Activated naive CD4-positive, alpha-beta T cell treated with anti-CD3 and anti-CD28 coated beads, Interleukin-2, amount 10 ng/mL, durations not matched to agents 7 days and 5 days (primary cell): Measurements from ENCODE around the gene MBD6.
"Not testable (repeated sequence)": the region's sequence is repeated elsewhere in the genome, so short reads cannot be mapped to it uniquely, and the experiment has no call there.

Source experiments
- CTCF ChIA-PET: fragments of 350-600 bp; sonication (Branson Sonifier 250); formaldehyde crosslinking; loops from one replicate; lab custom pipeline; 2021; ENCODE audit warnings: antibody characterized with exemption; lab: Charles Lee
- DNase-seq: peaks from one replicate; pipeline ENCODE4 v3.0.0-alpha.2; 2020
- H3K27ac Mint-ChIP-seq: one replicate; pipeline ENCODE4 v1.8.0; 2021; ENCODE audit warnings: mild to moderate bottlenecking, moderate library complexity, mixed read lengths
- H3K27me3 Mint-ChIP-seq: one replicate; pipeline ENCODE4 v1.8.0; 2021; ENCODE audit warnings: mild to moderate bottlenecking, mixed read lengths
- H3K36me3 Mint-ChIP-seq: one replicate; pipeline ENCODE4 v1.8.0; 2021; ENCODE audit warnings: mixed read lengths
- H3K4me1 Mint-ChIP-seq: one replicate; pipeline ENCODE4 v1.8.0; 2021; ENCODE audit warnings: mixed read lengths
- H3K4me3 Mint-ChIP-seq: one replicate; pipeline ENCODE4 v1.8.0; 2021; ENCODE audit warnings: mild to moderate bottlenecking, moderate library complexity, mixed read lengths
- H3K9me3 Mint-ChIP-seq: one replicate; pipeline ENCODE4 v1.8.0; 2021; ENCODE audit warnings: mixed read lengths

MBD6 gene

GRCh38 chr12:57497223-57498131 is 25.1 kb upstream of the MBD6 start:
- H3K27ac Mint-ChIP-seq = no peak overlapping the region
- no peaks in the 10 kb centered on the region for H3K9me3 Mint-ChIP-seq
- H3K4me3 Mint-ChIP-seq = no peak overlapping the region
- DNase-seq = no peak
- peaks cover 54% of the 10 kb centered on the region for H3K36me3 Mint-ChIP-seq
- no peaks in the 10 kb centered on the region for H3K27me3 Mint-ChIP-seq
- CTCF ChIA-PET = interaction anchor here (0.6 kb wide), 1 partner anchor 57 kb away, joined by 3 read pairs; no protein-coding TSS in a partner anchor
- H3K4me1 Mint-ChIP-seq = peaks cover 6% of the 10 kb centered on the region

- Mint-ChIP-seq H3K4me3 (no peak overlapping the region), H3K9me3 (no peaks in the 10 kb centered on the region), H3K27me3 (no peaks in the 10 kb centered on the region), H3K27ac (no peak overlapping the region), H3K36me3 (peaks cover 51% of the 10 kb centered on the region), H3K4me1 (no peaks in the 10 kb centered on the region)
- CTCF ChIA-PET = no interaction called here
- no peak for DNase-seq
These were observed 24.5 kb upstream of the MBD6 start for GRCh38 chr12:57498132-57498502.

- peaks cover 53% of the 10 kb centered on the region for H3K36me3 Mint-ChIP-seq
- CTCF ChIA-PET = interaction anchor here (0.7 kb wide), 1 partner anchor 20 kb away, joined by 3 read pairs; no protein-coding TSS in a partner anchor
- no peak overlapping the region for H3K27ac Mint-ChIP-seq
These were observed 24.1 kb upstream of the MBD6 start for GRCh38 chr12:57498571-57498970.

GRCh38 chr12:57500213-57500612 is 22.4 kb upstream of the MBD6 start:
- no peak overlapping the region for H3K27ac Mint-ChIP-seq
- CTCF ChIA-PET = no interaction called here

More at GRCh38 chr12:57498571-57498970, 24.1 kb upstream of the MBD6 start:
- Mint-ChIP-seq H3K4me3 (no peak overlapping the region), H3K4me1 (no peaks in the 10 kb centered on the region), H3K9me3 (no peaks in the 10 kb centered on the region), H3K27me3 (no peaks in the 10 kb centered on the region)
- DNase-seq = no peak

GRCh38 chr12:57502311-57502969 is 20.2 kb upstream of the MBD6 start:
- H3K9me3 Mint-ChIP-seq, DNase-seq, H3K27me3 Mint-ChIP-seq, H3K27ac Mint-ChIP-seq, H3K4me3 Mint-ChIP-seq, H3K4me1 Mint-ChIP-seq: not testable (repeated sequence)
- CTCF ChIA-PET = interaction anchor here (1.4 kb wide), 1 partner anchor 26 kb away, joined by 3 read pairs; no protein-coding TSS in a partner anchor
- peaks cover 59% of the 10 kb centered on the region for H3K36me3 Mint-ChIP-seq

More at GRCh38 chr12:57500213-57500612, 22.4 kb upstream of the MBD6 start:
- H3K9me3 Mint-ChIP-seq = no peaks in the 10 kb centered on the region
- DNase-seq = no peak
- H3K36me3 Mint-ChIP-seq = peaks cover 61% of the 10 kb centered on the region
- no peaks in the 10 kb centered on the region for H3K4me1 Mint-ChIP-seq
- no peaks in the 10 kb centered on the region for H3K27me3 Mint-ChIP-seq
- no peak overlapping the region for H3K4me3 Mint-ChIP-seq

- not testable (repeated sequence) for H3K27me3 Mint-ChIP-seq
These were observed 16.1 kb upstream of the MBD6 start for GRCh38 chr12:57506541-57506940.

GRCh38 chr12:57507796-57508195 is 14.8 kb upstream of the MBD6 start:
- DNase-seq, CTCF ChIA-PET, H3K9me3 Mint-ChIP-seq, H3K4me3 Mint-ChIP-seq, H3K27ac Mint-ChIP-seq, H3K27me3 Mint-ChIP-seq, H3K4me1 Mint-ChIP-seq: not testable (repeated sequence)
- peaks cover 53% of the 10 kb centered on the region for H3K36me3 Mint-ChIP-seq

More at GRCh38 chr12:57506541-57506940, 16.1 kb upstream of the MBD6 start:
- H3K4me3 Mint-ChIP-seq, DNase-seq, H3K27ac Mint-ChIP-seq, H3K9me3 Mint-ChIP-seq, CTCF ChIA-PET, H3K4me1 Mint-ChIP-seq: not testable (repeated sequence)
- peaks cover 47% of the 10 kb centered on the region for H3K36me3 Mint-ChIP-seq

- Mint-ChIP-seq H3K27me3 (no peaks in the 10 kb centered on the region), H3K27ac (no peak overlapping the region), H3K36me3 (peaks cover 60% of the 10 kb centered on the region), H3K4me1 (peaks cover 2% of the 10 kb centered on the region), H3K9me3 (no peaks in the 10 kb centered on the region), H3K4me3 (no peak overlapping the region)
- DNase-seq = no peak
- CTCF ChIA-PET = no interaction called here
These were observed 11.5 kb upstream of the MBD6 start for GRCh38 chr12:57511161-57511560.

GRCh38 chr12:57511588-57512325 is 10.9 kb upstream of the MBD6 start:
- peaks cover 2% of the 10 kb centered on the region for H3K4me1 Mint-ChIP-seq
- CTCF ChIA-PET = no interaction called here
- H3K36me3 Mint-ChIP-seq = peaks cover 62% of the 10 kb centered on the region
- H3K9me3 Mint-ChIP-seq = no peaks in the 10 kb centered on the region
- H3K27me3 Mint-ChIP-seq = no peaks in the 10 kb centered on the region
- no peak overlapping the region for H3K4me3 Mint-ChIP-seq
- H3K27ac Mint-ChIP-seq = no peak overlapping the region
- DNase-seq = no peak

GRCh38 chr12:57512665-57513064 is 10.0 kb upstream of the MBD6 start:
- Mint-ChIP-seq H3K4me1 (peaks cover 9% of the 10 kb centered on the region), H3K4me3 (no peak overlapping the region), H3K9me3 (no peaks in the 10 kb centered on the region), H3K27ac (no peak overlapping the region), H3K27me3 (no peaks in the 10 kb centered on the region), H3K36me3 (peaks cover 71% of the 10 kb centered on the region)
- no peak for DNase-seq
- CTCF ChIA-PET = no interaction called here

GRCh38 chr12:57513266-57513665 is 9.4 kb upstream of the MBD6 start:
- DNase-seq = no peak
- H3K27me3 Mint-ChIP-seq = no peaks in the 10 kb centered on the region
- peaks cover 15% of the 10 kb centered on the region for H3K4me1 Mint-ChIP-seq
- no peak overlapping the region for H3K4me3 Mint-ChIP-seq
- no peak overlapping the region for H3K27ac Mint-ChIP-seq
- H3K36me3 Mint-ChIP-seq = peaks cover 77% of the 10 kb centered on the region
- CTCF ChIA-PET = no interaction called here
- no peaks in the 10 kb centered on the region for H3K9me3 Mint-ChIP-seq

GRCh38 chr12:57513677-57514076 is 8.9 kb upstream of the MBD6 start:
- H3K9me3 Mint-ChIP-seq, H3K4me3 Mint-ChIP-seq, DNase-seq, CTCF ChIA-PET, H3K27ac Mint-ChIP-seq, H3K27me3 Mint-ChIP-seq: not testable (repeated sequence)
- Mint-ChIP-seq H3K36me3 (peaks cover 76% of the 10 kb centered on the region), H3K4me1 (peaks cover 18% of the 10 kb centered on the region)

GRCh38 chr12:57514246-57514645 is 8.4 kb upstream of the MBD6 start:
- Mint-ChIP-seq H3K36me3 (peaks cover 77% of the 10 kb centered on the region), H3K4me1 (peaks cover 23% of the 10 kb centered on the region)
- H3K4me3 Mint-ChIP-seq, H3K27me3 Mint-ChIP-seq, DNase-seq, H3K27ac Mint-ChIP-seq, H3K9me3 Mint-ChIP-seq: not testable (repeated sequence)
- CTCF ChIA-PET = interaction anchor here (1.0 kb wide), 2 partner anchors 38 to 55 kb away, joined by 4 read pairs; no protein-coding TSS in a partner anchor
